Measurements from ENCODE around the gene FARP1.

The FARP1 gene

DNA sequence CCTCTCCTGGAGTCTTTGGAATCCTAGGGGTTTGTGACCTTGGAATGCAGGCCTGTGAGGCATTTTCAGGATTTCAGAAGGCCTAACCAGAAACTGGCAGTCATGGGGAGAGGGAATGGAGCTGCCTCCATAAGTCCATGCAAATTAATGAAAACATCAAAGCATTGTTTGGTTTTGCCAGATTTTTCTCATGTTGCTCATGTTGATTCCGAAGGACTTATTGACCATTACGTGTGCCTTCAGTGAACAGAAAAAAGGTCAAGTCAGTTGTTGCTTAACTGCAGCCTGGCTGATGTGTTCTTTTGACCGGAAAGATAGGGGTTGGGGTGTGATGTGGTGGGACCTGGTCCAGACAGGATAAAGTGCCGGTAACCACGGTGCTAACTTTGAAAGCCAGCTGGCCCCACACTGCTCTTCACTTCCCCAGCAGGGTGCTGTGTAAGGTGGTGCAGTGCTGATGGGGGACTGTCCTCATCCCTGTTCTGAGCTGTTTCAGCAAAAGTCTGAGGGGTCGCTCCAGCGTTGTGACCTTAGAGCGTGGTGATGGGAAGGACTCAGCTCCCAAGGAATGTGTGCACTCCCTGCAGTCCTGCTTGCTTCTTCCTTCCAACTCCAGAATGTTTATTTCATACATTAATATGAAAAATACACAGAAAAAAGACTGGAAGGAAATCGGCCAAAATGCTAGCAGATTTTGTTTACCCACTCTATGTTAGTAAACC lies 30.7 kb downstream of the FARP1 start:
- DNase-seq (ENCODE audit: low read depth in 2 of 2) = no peak

- no peak for DNase-seq (ENCODE audit: low read depth in 2 of 2)
These were observed 31.4 kb downstream of the FARP1 start for GRCh38 chr13:98174307-98174706.

DNA sequence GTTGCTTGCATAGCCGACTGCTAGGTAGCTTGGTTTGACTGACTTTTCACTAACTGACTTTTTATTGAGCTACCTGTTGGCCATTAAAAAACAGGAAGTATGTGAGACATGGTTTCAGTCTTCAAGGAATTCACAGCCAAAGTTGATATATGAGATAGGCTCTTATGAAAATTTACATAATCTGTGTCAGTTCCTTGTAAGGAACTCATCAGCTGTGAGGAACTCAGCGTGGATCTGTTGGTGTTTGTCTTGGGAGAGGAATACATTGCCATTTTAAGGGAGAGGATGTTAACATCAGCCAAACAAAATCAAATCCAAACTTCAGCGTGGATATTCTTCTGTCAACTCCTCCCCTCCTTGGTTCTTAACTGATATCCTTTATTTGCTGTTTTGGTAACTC lies 32.1 kb downstream of the FARP1 start:
- DNase-seq (ENCODE audit: low read depth in 2 of 2) = no peak

DNA sequence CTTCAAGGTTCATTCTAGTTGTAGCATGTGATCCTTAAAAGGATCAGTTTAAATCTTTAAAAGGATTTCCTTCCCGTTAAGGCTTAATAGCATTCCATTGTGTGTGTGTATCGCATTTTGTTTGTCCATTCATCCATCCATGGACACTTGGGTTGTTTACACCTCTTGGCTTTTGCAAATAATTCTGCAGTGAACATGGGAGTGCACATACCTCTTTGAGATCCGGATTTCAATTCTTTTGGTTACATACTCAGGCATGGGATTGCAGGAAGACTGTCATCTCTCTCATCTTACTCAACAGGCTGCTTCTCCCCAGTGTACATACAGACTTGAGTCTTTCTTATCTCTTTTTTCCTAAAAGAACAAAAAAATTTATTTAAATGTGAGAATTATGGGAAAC lies 32.9 kb downstream of the FARP1 start:
- DNase-seq (ENCODE audit: low read depth in 2 of 2) = no peak

DNA sequence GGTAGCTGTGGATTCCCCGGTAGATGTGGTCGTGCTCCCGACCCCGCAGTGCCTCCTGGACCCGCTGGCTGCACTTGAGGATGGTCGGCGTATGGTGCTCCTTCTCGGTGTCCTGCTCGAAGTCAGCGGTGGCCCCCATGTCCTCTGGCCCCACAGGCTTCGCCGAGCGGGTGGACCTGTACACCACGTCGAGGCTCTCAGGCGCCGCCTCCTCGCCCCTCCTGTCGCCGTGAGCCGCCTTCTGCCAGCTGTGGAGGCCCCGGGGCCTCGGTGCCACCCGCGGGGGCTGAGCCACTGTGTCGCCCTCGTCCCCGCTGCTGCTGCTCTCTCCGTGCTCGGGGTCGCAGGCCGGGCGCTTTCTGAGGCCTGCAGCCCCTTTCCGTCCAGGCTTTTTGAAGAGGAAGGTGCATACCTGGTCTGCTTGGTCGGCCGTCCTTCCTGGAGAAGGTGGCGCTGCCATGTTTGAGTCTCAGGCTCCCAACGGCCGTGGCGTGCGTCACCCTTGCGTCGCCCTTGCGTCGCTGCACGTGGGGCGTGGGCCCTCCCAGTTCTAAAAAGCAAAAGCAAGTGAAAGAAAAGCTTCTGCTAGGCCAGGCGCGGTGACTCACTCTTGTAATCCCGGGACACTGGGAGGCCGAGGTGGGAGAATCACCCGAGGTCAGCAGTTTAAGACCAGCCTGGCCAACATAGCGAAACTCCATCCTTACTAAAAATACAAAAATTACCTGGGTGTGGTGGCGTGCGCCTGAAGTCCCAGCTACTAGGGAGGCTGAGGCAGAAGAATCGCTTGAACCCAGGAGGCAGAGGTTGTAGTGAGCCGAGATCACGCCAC lies 34.1 kb downstream of the FARP1 start, which contains the start of gene RNF113B:
Gene RNF113B, minus strand, starts transcription at position 493 of the 832 bp plus-strand sequence. Its CDS starts 33 bp downstream, at position 460.
- DNase-seq (ENCODE audit: low read depth in 2 of 2) = no peak

GRCh38 chr13:98180092-98180491 lies 37.2 kb downstream of the FARP1 start:
- no peak for DNase-seq (ENCODE audit: low read depth in 2 of 2)

DNA sequence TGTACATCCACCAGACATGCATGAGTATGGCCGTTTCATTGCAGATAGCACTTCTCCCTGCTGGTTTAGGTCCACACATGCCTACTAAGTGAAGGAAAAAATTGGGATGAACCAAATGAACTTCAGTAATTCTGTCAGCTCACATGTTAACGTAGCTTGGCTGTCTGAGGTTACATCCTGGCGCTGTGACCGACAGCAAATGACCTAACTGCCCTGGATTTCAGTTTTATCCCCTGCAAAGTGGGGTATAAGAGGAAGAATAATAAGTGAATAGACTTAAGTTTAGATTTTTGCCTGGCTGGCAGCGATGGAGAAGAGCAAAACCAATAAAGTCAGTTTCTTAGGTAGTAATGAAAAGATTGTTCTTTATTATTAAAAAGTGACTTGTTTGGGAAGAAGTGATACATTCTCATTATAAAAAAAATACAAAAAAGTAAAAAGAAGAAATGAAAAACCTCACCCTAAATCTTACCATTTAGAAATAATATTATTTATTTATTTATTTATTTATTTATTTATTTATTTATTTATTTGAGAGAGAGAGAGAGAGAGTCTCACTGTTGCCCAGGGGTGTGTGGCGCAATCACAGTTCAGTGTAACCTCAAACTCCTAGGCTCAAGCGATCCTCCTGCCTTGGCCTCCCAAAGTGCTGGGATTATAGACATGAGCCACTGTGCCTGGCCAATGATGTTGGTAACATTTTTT lies 38.4 kb downstream of the FARP1 start:
- no peak for DNase-seq (ENCODE audit: low read depth in 2 of 2)

- no peak for DNase-seq (ENCODE audit: low read depth in 2 of 2)
These were observed 39.3 kb downstream of the FARP1 start for GRCh38 chr13:98182153-98182552.

- no peak for DNase-seq (ENCODE audit: low read depth in 2 of 2)
These were observed 39.7 kb downstream of the FARP1 start for GRCh38 chr13:98182589-98182988.

GRCh38 chr13:98184792-98185191 lies 41.9 kb downstream of the FARP1 start:
- DNase-seq (ENCODE audit: low read depth in 2 of 2) = no peak

DNA sequence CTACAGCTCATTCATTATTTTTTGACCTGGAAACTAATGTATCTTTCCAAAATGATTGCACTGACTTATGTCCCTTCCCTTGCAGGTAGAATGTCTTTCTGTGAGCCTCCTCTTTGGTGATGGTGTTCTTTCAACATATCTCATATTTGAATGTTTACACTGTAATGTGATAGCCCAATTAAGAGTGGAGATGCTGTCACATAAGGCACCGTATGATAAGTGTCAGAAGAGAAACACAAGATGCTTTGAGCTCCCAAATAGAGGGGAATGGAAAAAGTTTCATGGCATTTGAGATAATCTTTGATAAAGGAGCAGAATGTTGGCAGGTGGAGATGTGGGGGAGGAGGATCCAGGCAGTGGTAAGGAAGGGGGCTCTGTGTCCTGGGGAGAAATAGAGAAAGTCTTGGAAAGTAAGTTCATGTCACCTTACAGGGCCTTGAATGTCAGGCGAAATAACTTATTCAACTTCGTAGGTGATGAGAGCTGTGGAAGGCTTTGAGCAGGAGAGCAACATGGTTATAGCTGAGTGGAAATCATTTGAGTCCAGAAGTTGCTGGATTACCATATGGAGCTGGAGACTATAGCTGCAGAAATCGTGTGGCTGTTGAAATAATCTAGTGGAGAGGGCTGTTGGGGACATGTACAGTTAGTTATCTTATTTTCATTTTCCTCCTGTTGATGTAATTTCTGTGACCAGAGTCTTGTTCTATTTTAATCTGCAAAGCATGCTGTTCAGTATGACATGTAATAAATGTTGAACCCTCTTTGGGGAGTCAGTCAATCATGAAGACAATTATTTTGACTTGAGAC lies 44.5 kb downstream of the FARP1 start:
- no peak for DNase-seq (ENCODE audit: low read depth in 2 of 2)

- no peak for DNase-seq (ENCODE audit: low read depth in 2 of 2)
These were observed 45.0 kb downstream of the FARP1 start for GRCh38 chr13:98187965-98188261.

- DNase-seq (ENCODE audit: low read depth in 2 of 2) = no peak
These were observed 45.8 kb downstream of the FARP1 start for GRCh38 chr13:98188544-98189166.

DNA sequence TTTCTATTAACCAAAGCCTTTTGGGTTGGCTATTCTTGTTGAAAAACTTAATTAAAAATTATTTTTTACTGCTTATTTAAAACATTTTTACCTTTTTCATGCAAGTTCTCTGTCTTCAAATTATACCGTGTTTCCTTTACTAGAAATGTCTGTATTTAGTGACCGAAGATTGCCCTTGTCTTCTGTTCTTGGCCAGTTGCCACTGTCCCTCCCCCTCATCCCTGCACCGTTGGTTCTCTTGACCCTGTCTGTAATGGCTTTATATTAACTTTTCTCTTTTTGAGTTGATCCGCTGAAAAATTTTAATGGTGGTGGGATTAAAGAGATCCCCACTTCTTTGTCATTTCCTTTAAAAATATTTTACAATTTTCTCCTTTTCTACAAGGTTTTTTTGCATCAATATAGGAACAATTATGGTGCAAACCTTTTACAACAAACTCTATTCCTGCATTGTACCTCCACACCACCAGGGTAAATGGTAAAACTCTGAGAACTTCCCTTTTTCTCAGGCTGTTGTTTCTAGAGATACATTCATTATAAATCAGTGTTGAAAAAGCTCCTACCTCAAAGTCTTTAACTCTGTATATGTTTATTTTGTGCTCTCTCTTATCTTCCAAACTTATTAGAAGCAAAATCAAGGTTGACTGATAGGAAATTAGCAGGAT lies 47.1 kb downstream of the FARP1 start:
- no peak for DNase-seq (ENCODE audit: low read depth in 2 of 2)

DNA sequence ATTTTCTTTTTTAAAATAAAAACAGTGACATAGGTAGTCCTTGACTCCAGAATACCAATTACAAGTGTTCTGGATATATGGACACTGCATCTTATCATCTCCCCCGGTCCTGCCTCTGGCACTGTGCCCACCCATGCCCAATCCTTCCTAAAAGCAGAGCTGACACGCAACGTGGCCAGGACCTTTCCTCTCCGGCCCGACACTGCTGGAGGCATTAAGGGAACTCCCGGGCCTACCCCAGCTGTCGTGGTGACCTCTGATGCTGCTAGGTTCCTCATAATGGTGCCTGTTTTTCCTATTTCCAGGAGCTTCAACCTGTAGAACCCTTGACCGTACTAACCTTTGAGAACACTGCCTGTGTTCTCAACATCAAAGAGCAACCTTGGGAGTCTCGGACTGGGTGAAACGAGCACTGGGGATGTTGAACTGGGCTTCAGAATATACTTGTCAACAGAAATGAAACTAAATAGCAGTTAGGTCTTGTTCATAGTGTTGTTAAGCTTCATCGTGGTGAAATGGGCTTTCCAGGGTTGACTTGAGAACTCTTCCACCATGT lies 48.1 kb downstream of the FARP1 start:
- DNase-seq (ENCODE audit: low read depth in 2 of 2) = no peak

DNA sequence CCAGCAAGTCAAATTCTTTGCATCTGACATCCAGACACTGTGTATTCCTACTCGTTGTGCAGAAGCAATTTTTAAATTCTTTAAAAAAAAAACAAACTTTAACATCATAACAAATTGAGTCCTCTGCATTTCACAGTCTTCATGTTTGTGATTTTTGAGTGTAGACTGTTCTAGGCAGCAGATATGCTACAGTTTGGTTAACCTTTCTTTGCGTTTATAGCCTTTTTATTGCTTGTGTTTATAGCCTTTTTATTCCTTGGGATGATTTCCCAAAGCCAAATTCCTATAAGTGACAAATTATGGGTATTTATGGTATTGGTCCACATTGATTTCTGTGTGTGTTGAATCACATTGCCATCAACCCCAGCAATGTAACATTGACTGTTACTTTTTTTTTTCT lies 49.1 kb downstream of the FARP1 start:
- no peak for DNase-seq (ENCODE audit: low read depth in 2 of 2)

DNA sequence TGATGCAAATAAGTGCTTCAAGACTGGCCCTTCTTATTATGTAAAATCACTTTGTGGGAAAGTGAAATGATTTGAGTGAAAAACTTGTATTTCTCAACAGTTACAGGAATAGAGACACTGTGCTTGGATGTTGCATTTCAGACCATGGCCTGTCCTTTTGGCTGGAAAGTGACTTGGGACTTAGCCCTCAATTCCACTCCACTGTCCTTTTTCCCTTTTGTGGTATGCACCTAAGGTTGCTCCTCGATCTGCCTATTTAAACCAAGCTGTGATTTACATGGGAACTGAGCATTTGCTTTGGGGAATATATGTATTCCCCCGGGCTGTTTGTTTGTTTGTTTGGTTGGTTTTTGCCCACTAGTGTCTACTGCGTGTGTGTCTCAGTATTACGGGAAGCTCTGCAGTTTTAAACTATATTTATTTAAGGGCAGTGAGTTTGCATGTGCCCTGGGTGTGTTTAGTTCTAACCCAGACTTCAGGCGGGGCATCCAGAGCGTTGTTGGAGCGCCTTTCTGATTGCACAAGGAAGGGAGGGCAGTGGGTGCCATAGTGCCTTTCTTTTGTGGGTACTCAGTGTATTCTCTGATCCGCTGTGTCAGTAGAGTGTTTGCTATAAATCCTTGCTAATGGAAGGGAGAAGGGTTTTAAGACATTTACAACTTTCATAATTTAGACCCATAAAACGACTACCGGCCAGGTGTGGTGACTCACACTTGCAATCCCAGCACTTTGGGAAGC lies 52.3 kb downstream of the FARP1 start:
- DNase-seq (ENCODE audit: low read depth in 2 of 2) = no peak

DNA sequence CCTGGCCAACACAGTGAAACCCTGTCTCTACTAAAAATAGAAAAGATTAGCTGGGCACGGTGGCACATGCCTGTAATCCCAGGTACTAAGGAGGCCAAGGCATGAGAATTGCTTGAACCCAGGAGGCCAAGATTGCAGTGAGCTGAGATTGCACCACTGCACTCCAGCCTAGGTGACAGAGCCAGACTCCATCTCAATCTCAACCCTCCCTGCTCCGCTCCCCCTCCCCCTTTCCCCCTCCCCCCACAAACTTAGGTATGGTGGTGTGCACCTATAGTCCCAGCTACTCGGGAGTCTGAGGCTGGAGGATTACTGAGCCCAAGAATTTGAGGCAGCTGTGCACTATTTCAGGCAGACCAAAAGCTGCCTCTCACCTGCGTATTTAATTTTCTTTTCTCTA lies 55.8 kb downstream of the FARP1 start:
- no peak for DNase-seq (ENCODE audit: low read depth in 2 of 2)

GRCh38 chr13:98199480-98199879 lies 56.6 kb downstream of the FARP1 start:
- DNase-seq (ENCODE audit: low read depth in 2 of 2) = no peak
